MG63 (cell line): ENCODE data around the gene QKI. TPM values are rescaled to one million over a fixed set of nuclear protein-coding genes. Genes with fewer than 3 reads are reported as not detected.
A peak's percentile ranks its signal among the peaks of the same experiment; 100 is the strongest.
"Not testable (repeated sequence)": the region's sequence is repeated elsewhere in the genome, so short reads cannot be mapped to it uniquely, and the experiment has no call there.

ENCODE experiments used
- DNase-seq: peaks from one replicate; pipeline ENCODE4 v3.0.0-alpha.2; 2020
- H3K27me3 ChIP-seq: fragments of 250-450 bp; sonication (Bioruptor Pico); 2 replicates; pipeline ENCODE4 v1.5.1; 2020; ENCODE audit warnings: mild to moderate bottlenecking, moderate library complexity
- H3K36me3 ChIP-seq: fragments of 250-450 bp; sonication (Bioruptor Pico); 2 replicates; pipeline ENCODE4 v1.5.1; 2020; ENCODE audit warnings: mild to moderate bottlenecking, moderate library complexity
- H3K4me3 ChIP-seq: fragments of 250-450 bp; sonication (Bioruptor Pico); 2 replicates; pipeline ENCODE4 v1.5.1; 2020; ENCODE audit warnings: mild to moderate bottlenecking, moderate library complexity
- H3K9me3 ChIP-seq: fragments of 250-450 bp; sonication (Bioruptor Pico); 2 replicates; pipeline ENCODE4 v1.5.1; 2020; ENCODE audit warnings: mild to moderate bottlenecking, moderate library complexity
- total RNA-seq: library from RNA; depleted of rRNA; stranded (reverse); fragments of >200 nt; shearing (Covaris generic); gene quantifications from 2 replicates; pipeline ENCODE4 v1.2.3, GENCODE V29; 2014; ENCODE audit warnings: low replicate concordance

Gene QKI
- total RNA-seq, 1 experiment from 2014 or later, result 125 TPM

GRCh38 chr6:163585932-163586437 lies 171.5 kb downstream of the QKI start:
- H3K36me3 ChIP-seq, result peaks cover 6% of the 10 kb centered on the region
- peaks cover 12% of the 10 kb centered on the region for H3K9me3 ChIP-seq
- DNase-seq, result peak; percentile 81
- no peaks in the 10 kb centered on the region for H3K27me3 ChIP-seq
- no peak overlapping the region for H3K4me3 ChIP-seq

GRCh38 chr6:163586888-163587287 lies 172.4 kb downstream of the QKI start:
- Histone ChIP-seq H3K4me3 (no peak overlapping the region), H3K9me3 (peaks cover 13% of the 10 kb centered on the region), H3K36me3 (peaks cover 6% of the 10 kb centered on the region), H3K27me3 (no peaks in the 10 kb centered on the region)
- no peak for DNase-seq

- H3K9me3 ChIP-seq, result peaks cover 24% of the 10 kb centered on the region
- H3K4me3 ChIP-seq, result no peak overlapping the region
- DNase-seq, result peak; percentile 90
- no peaks in the 10 kb centered on the region for H3K27me3 ChIP-seq
- peaks cover 3% of the 10 kb centered on the region; the same call in 1 of the 2 replicates for H3K36me3 ChIP-seq
Measured at GRCh38 chr6:163588220-163588919, 173.9 kb downstream of the QKI start.

GRCh38 chr6:163589387-163589786 lies 174.9 kb downstream of the QKI start:
- no peak overlapping the region for H3K4me3 ChIP-seq
- H3K9me3 ChIP-seq, result peaks cover 25% of the 10 kb centered on the region
- DNase-seq, result peak; percentile 48
- H3K36me3 ChIP-seq, result peaks cover 3% of the 10 kb centered on the region; the same call in 1 of the 2 replicates
- H3K27me3 ChIP-seq, result no peaks in the 10 kb centered on the region

- not testable (repeated sequence) for H3K36me3 ChIP-seq, DNase-seq, H3K27me3 ChIP-seq, H3K4me3 ChIP-seq
- peaks cover 25% of the 10 kb centered on the region for H3K9me3 ChIP-seq
Measured at GRCh38 chr6:163590132-163590531, 175.6 kb downstream of the QKI start.

GRCh38 chr6:163592872-163593271 lies 178.4 kb downstream of the QKI start:
- no peak for DNase-seq
- peaks cover 3% of the 10 kb centered on the region; the same call in 1 of the 2 replicates for H3K36me3 ChIP-seq
- H3K4me3 ChIP-seq, result no peak overlapping the region
- no peaks in the 10 kb centered on the region for H3K27me3 ChIP-seq
- H3K9me3 ChIP-seq, result peaks cover 25% of the 10 kb centered on the region

- H3K4me3 ChIP-seq, result no peak overlapping the region
- H3K36me3 ChIP-seq, result no peaks in the 10 kb centered on the region
- H3K27me3 ChIP-seq, result no peaks in the 10 kb centered on the region
- no peak for DNase-seq
- peaks cover 14% of the 10 kb centered on the region for H3K9me3 ChIP-seq
Measured at GRCh38 chr6:163596174-163596573, 181.7 kb downstream of the QKI start.

- Histone ChIP-seq H3K36me3 (no peaks in the 10 kb centered on the region), H3K27me3 (no peaks in the 10 kb centered on the region), H3K4me3 (no peak overlapping the region), H3K9me3 (no peaks in the 10 kb centered on the region; the same call in 1 of the 2 replicates)
- no peak for DNase-seq
Measured at GRCh38 chr6:163599136-163599535, 184.6 kb downstream of the QKI start.

GRCh38 chr6:163599684-163600083 lies 185.2 kb downstream of the QKI start:
- Histone ChIP-seq H3K27me3 (no peaks in the 10 kb centered on the region), H3K4me3 (no peak overlapping the region), H3K36me3 (no peaks in the 10 kb centered on the region), H3K9me3 (no peaks in the 10 kb centered on the region; the same call in 1 of the 2 replicates)
- DNase-seq, result no peak

GRCh38 chr6:163600331-163600730 lies 185.8 kb downstream of the QKI start:
- no peaks in the 10 kb centered on the region; the same call in 1 of the 2 replicates for H3K9me3 ChIP-seq
- H3K27me3 ChIP-seq, result no peaks in the 10 kb centered on the region
- DNase-seq, result no peak
- no peaks in the 10 kb centered on the region for H3K36me3 ChIP-seq
- no peak overlapping the region for H3K4me3 ChIP-seq

GRCh38 chr6:163600781-163601180 lies 186.3 kb downstream of the QKI start:
- Histone ChIP-seq H3K9me3 (no peaks in the 10 kb centered on the region; the same call in 1 of the 2 replicates), H3K36me3 (no peaks in the 10 kb centered on the region), H3K4me3 (no peak overlapping the region), H3K27me3 (no peaks in the 10 kb centered on the region)
- DNase-seq, result no peak

- no peaks in the 10 kb centered on the region for H3K27me3 ChIP-seq
- no peaks in the 10 kb centered on the region; the same call in 1 of the 2 replicates for H3K9me3 ChIP-seq
- no peak for DNase-seq
- no peak overlapping the region for H3K4me3 ChIP-seq
- H3K36me3 ChIP-seq, result no peaks in the 10 kb centered on the region
Measured at GRCh38 chr6:163602851-163603250, 188.3 kb downstream of the QKI start.

GRCh38 chr6:163603395-163603794 lies 188.9 kb downstream of the QKI start:
- H3K4me3 ChIP-seq, result no peak overlapping the region
- no peaks in the 10 kb centered on the region for H3K36me3 ChIP-seq
- no peaks in the 10 kb centered on the region for H3K27me3 ChIP-seq
- H3K9me3 ChIP-seq, result no peaks in the 10 kb centered on the region
- no peak for DNase-seq

GRCh38 chr6:163605385-163606097 lies 191.0 kb downstream of the QKI start:
- Histone ChIP-seq H3K27me3 (no peaks in the 10 kb centered on the region), H3K4me3 (no peak overlapping the region), H3K9me3 (no peaks in the 10 kb centered on the region), H3K36me3 (no peaks in the 10 kb centered on the region)
- no peak for DNase-seq

GRCh38 chr6:163607792-163608191 lies 193.3 kb downstream of the QKI start:
- DNase-seq, result no peak
- no peak overlapping the region for H3K4me3 ChIP-seq
- no peaks in the 10 kb centered on the region for H3K9me3 ChIP-seq
- no peaks in the 10 kb centered on the region for H3K36me3 ChIP-seq
- no peaks in the 10 kb centered on the region for H3K27me3 ChIP-seq

GRCh38 chr6:163608204-163608644 lies 193.7 kb downstream of the QKI start:
- H3K36me3 ChIP-seq, result no peaks in the 10 kb centered on the region
- H3K4me3 ChIP-seq, result no peak overlapping the region
- no peaks in the 10 kb centered on the region for H3K27me3 ChIP-seq
- DNase-seq, result no peak
- H3K9me3 ChIP-seq, result no peaks in the 10 kb centered on the region

- Histone ChIP-seq H3K4me3 (no peak overlapping the region), H3K27me3 (no peaks in the 10 kb centered on the region), H3K9me3 (no peaks in the 10 kb centered on the region), H3K36me3 (no peaks in the 10 kb centered on the region)
- DNase-seq, result no peak
Measured at GRCh38 chr6:163612200-163612599, 197.7 kb downstream of the QKI start.
